Trophoblast cell (in vitro differentiated cells and primary cell): ENCODE data around the gene CLK1.
A peak's percentile ranks its signal among the peaks of the same experiment; 100 is the strongest.

Experiments
- DNase-seq, 2 donors: peaks; one replicate each; pipeline ENCODE4 v3.0.0-alpha.2; 2016
- H2AFZ ChIP-seq: 2 replicates; pipeline ENCODE4 v1.6.1; 2013; ENCODE audit warnings: low read length, moderate library complexity, mild to moderate bottlenecking; ENCODE audit not compliant: insufficient read depth, poor library complexity
- H2AK5ac ChIP-seq: 2 replicates; pipeline ENCODE4 v1.6.1; 2013; ENCODE audit warnings: mild to moderate bottlenecking, low read length
- H2BK120ac ChIP-seq: 2 replicates; pipeline ENCODE4 v1.6.1; 2013; ENCODE audit warnings: low read length, mild to moderate bottlenecking, moderate library complexity; ENCODE audit not compliant: insufficient read depth, poor library complexity
- H2BK12ac ChIP-seq: 2 replicates; pipeline ENCODE4 v1.6.1; 2013; ENCODE audit warnings: mild to moderate bottlenecking, low read length, moderate library complexity
- H2BK5ac ChIP-seq: 2 replicates; pipeline ENCODE4 v1.6.1; 2013; ENCODE audit warnings: low read length, low read depth, moderate library complexity, mild to moderate bottlenecking; ENCODE audit not compliant: poor library complexity
- H3K14ac ChIP-seq: 2 replicates; pipeline ENCODE4 v1.6.1; 2013; ENCODE audit warnings: mild to moderate bottlenecking, low read length
- H3K18ac ChIP-seq: 2 replicates; pipeline ENCODE4 v1.6.1; 2013; ENCODE audit warnings: mild to moderate bottlenecking, low read length
- H3K23ac ChIP-seq: 2 replicates; pipeline ENCODE4 v1.6.1; 2013; ENCODE audit warnings: low read length
- H3K27ac ChIP-seq: 2 replicates; pipeline ENCODE4 v1.5.1; 2013; ENCODE audit warnings: low read depth, mild to moderate bottlenecking, inconsistent platforms, low read length, moderate library complexity
- H3K27me3 ChIP-seq: 2 replicates; pipeline ENCODE4 v1.6.1; 2013; ENCODE audit warnings: inconsistent platforms, mild to moderate bottlenecking, low read length, moderate library complexity; ENCODE audit not compliant: insufficient read depth
- H3K36me3 ChIP-seq, 2 experiments: 1 replicate in 1 of 2; 2 replicates in 1 of 2; pipeline ENCODE4 v1.6.1; 2013; ENCODE audit warnings: low read length in 2 of 2, mild to moderate bottlenecking in 2 of 2, moderate library complexity in 1 of 2; ENCODE audit not compliant: insufficient read depth in 2 of 2, control insufficient read depth in 1 of 2
- H3K4ac ChIP-seq: 2 replicates; pipeline ENCODE4 v1.6.1; 2013; ENCODE audit warnings: low read depth, mild to moderate bottlenecking, low read length, moderate library complexity
- H3K4me1 ChIP-seq, 2 experiments: 1 replicate in 1 of 2; 2 replicates in 1 of 2; pipeline ENCODE4 v1.6.1; 2013; ENCODE audit warnings: low read length in 2 of 2, mild to moderate bottlenecking in 2 of 2, moderate library complexity in 1 of 2; ENCODE audit not compliant: insufficient read depth in 2 of 2, control insufficient read depth in 1 of 2
- H3K4me2 ChIP-seq: 2 replicates; pipeline ENCODE4 v1.6.1; 2013; ENCODE audit warnings: inconsistent platforms, mild to moderate bottlenecking, low read length, moderate library complexity
- H3K4me3 ChIP-seq: 2 replicates; pipeline ENCODE4 v1.5.1; 2013; ENCODE audit warnings: mild to moderate bottlenecking, low read depth, low read length, inconsistent platforms
- H3K79me1 ChIP-seq: one replicate; pipeline ENCODE4 v1.6.1; 2013; ENCODE audit warnings: low read length
- H3K79me2 ChIP-seq: 2 replicates; pipeline ENCODE4 v1.6.1; 2013; ENCODE audit warnings: low read length, mild to moderate bottlenecking; ENCODE audit not compliant: control insufficient read depth, insufficient read depth, poor library complexity
- H3K9ac ChIP-seq: 2 replicates; pipeline ENCODE4 v1.6.1; 2013; ENCODE audit warnings: mild to moderate bottlenecking, low read length
- H3K9me3 ChIP-seq: 2 replicates; pipeline ENCODE4 v1.6.1; 2013; ENCODE audit warnings: low read depth, mild to moderate bottlenecking, control low read depth, inconsistent platforms, low read length; ENCODE audit not compliant: insufficient read depth
- H4K12ac ChIP-seq: 2 replicates; pipeline ENCODE4 v1.6.1; 2013; ENCODE audit warnings: low read depth, mild to moderate bottlenecking, low read length, moderate library complexity
- H4K8ac ChIP-seq: 2 replicates; pipeline ENCODE4 v1.6.1; 2013; ENCODE audit warnings: low read depth, mild to moderate bottlenecking, low read length, moderate library complexity
- H4K91ac ChIP-seq: one replicate; pipeline ENCODE4 v1.6.1; 2013; ENCODE audit warnings: low read depth, mild to moderate bottlenecking, low read length, moderate library complexity
- WGBS: extraction: QIAGEN DNeasy Blood & Tissue Kit; methylation state at CpG from one replicate; pipeline ENCODE4 v1.1.7; 2013; ENCODE audit warnings: missing lambda C conversion rate; ENCODE audit not compliant: insufficient read length, insufficient coverage; ENCODE audit errors: extremely low coverage; 5-methylcytosine and 5-hydroxymethylcytosine counted together

Gene CLK1

DNA sequence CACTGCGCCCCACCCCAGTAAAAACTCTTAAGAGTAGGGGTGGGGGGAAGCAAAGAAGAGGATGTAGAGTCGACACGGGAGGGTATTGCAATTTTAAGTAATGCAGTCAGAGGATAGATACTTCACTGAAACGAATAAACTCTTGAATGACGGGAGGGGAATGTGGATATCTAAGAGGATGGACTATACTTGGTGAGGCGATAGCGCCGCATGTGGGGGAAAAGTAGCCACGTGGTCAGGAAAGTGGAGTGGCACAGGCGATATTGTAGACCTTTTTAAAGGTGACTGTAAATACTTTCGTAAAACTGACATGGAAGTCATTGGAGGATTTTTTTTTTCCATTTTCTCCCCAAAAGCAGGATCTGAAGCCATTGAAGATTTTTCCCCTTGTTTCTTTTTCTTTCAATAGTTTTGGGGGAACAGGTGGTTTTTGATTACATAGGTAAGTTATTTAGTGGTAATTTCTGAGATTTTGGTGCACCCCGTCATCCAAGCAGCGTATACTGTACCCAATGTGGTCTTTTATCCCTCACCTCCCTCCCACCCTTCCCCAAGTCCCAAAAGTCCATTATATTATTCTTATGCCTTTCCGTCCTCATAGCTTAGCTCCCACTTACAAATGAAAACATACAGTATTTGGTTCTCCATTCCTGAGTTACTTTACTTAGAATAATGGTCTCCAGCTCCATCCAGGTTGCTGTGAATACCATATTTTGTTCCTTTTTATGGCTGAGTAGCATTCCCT, 13.8 kb downstream of the CLK1 start:
- no peak overlapping the region for H3K14ac ChIP-seq
- H3K4me2 ChIP-seq, result no peak overlapping the region
- H2BK5ac ChIP-seq, result no peak overlapping the region
- no peaks in the 10 kb centered on the region for H3K27me3 ChIP-seq
- H2BK120ac ChIP-seq, result no peak overlapping the region
- H3K4ac ChIP-seq, result no peak overlapping the region
- H3K9me3 ChIP-seq, result no peaks in the 10 kb centered on the region
- H3K36me3 ChIP-seq, result peaks cover 24 to 35% of the 10 kb centered on the region in 2 experiments
- H4K91ac ChIP-seq, result no peak overlapping the region
- no peak overlapping the region for H3K27ac ChIP-seq
- no peak overlapping the region for H4K8ac ChIP-seq
- H2BK12ac ChIP-seq, result no peak overlapping the region
- no peak overlapping the region for H2AFZ ChIP-seq
- WGBS, result no CpG with 5 or more reads among the region's 14 CpGs
- H3K18ac ChIP-seq, result no peak overlapping the region
- H3K4me3 ChIP-seq, result no peak overlapping the region
- no peak overlapping the region for H3K23ac ChIP-seq
- no peak overlapping the region for H2AK5ac ChIP-seq
- H3K4me1 ChIP-seq, result no peaks in the 10 kb centered on the region
- no peak overlapping the region for H4K12ac ChIP-seq
- no peaks in the 10 kb centered on the region for H3K79me2 ChIP-seq
- peak in 1 of 2 donors; percentile 52 for DNase-seq
- H3K79me1 ChIP-seq, result no peaks in the 10 kb centered on the region
- H3K9ac ChIP-seq, result no peak overlapping the region

DNA sequence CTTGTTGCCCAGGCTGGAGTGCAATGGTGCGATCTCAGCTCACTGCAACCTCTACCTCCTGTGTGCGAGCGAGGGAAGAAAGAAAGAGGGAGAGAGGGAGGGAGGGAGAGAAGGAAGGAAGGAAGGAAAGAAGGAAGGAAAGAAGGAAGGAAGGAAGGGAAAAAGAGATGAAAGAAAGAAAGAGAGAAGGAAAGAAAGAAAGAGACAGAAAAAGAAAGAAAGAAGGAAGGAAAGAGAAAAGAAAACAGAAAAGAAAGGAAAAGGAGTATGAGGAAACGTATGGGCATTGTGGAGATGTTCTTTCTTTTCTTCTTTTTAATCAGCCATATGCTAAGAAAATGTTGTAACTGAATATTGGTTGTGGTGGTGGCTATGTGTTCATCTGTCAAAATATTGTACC, 16.5 kb downstream of the CLK1 start:
- no peak overlapping the region for H2BK5ac ChIP-seq
- no peak overlapping the region for H3K27ac ChIP-seq
- no peak overlapping the region for H3K4me2 ChIP-seq
- no peaks in the 10 kb centered on the region for H3K79me2 ChIP-seq
- no peak overlapping the region for H2AFZ ChIP-seq
- H4K91ac ChIP-seq, result no peak overlapping the region
- no peak overlapping the region for H2AK5ac ChIP-seq
- WGBS, result no CpG with 5 or more reads among the region's 4 CpGs
- H3K18ac ChIP-seq, result no peak overlapping the region
- no peak for DNase-seq
- no peak overlapping the region for H4K8ac ChIP-seq
- no peak overlapping the region for H2BK120ac ChIP-seq
- H3K4me3 ChIP-seq, result no peak overlapping the region
- H3K9me3 ChIP-seq, result no peaks in the 10 kb centered on the region
- no peak overlapping the region for H3K23ac ChIP-seq
- H3K14ac ChIP-seq, result no peak overlapping the region
- no peaks in the 10 kb centered on the region for H3K79me1 ChIP-seq
- no peak overlapping the region for H4K12ac ChIP-seq
- H3K4me1 ChIP-seq, result no peaks in the 10 kb centered on the region
- no peaks in the 10 kb centered on the region for H3K27me3 ChIP-seq
- no peak overlapping the region for H3K4ac ChIP-seq
- H3K9ac ChIP-seq, result no peak overlapping the region
- H3K36me3 ChIP-seq, result peaks cover 7 to 13% of the 10 kb centered on the region in 2 experiments
- no peak overlapping the region for H2BK12ac ChIP-seq

DNA sequence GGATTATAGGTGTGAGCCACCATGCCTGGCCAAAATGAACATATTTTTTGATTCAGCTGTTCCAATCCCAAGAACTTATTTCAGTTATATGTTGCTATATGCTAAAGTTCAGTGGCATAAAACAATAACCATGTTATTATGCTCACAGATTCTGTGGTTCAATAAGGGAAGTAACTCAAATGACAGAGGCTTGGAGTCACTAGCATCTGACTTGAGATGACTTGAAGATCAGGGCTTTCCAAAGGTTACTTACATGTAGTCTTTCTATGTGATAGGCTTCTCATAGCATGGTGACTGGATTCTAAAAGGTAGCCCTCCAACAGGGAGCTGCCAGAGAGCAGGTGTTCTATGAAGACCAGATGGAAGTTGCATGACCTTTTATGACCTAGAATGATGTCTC, 17.2 kb downstream of the CLK1 start:
- no peak overlapping the region for H4K12ac ChIP-seq
- H2AFZ ChIP-seq, result no peak overlapping the region
- no peak overlapping the region for H3K27ac ChIP-seq
- H4K91ac ChIP-seq, result no peak overlapping the region
- no peak overlapping the region for H3K4me3 ChIP-seq
- H2BK12ac ChIP-seq, result no peak overlapping the region
- H2AK5ac ChIP-seq, result no peak overlapping the region
- no peaks in the 10 kb centered on the region for H3K9me3 ChIP-seq
- no peak overlapping the region for H3K18ac ChIP-seq
- H3K9ac ChIP-seq, result no peak overlapping the region
- H3K4me2 ChIP-seq, result no peak overlapping the region
- H3K23ac ChIP-seq, result no peak overlapping the region
- no peaks in the 10 kb centered on the region for H3K79me1 ChIP-seq
- H3K79me2 ChIP-seq, result no peaks in the 10 kb centered on the region
- H3K4me1 ChIP-seq, result no peaks in the 10 kb centered on the region
- DNase-seq, result no peak
- H3K14ac ChIP-seq, result no peak overlapping the region
- no peak overlapping the region for H2BK120ac ChIP-seq
- no peak overlapping the region for H4K8ac ChIP-seq
- H3K27me3 ChIP-seq, result no peaks in the 10 kb centered on the region
- no peak overlapping the region for H3K4ac ChIP-seq
- no peak overlapping the region for H2BK5ac ChIP-seq
- peaks cover 7 to 9% of the 10 kb centered on the region in 2 experiments for H3K36me3 ChIP-seq

DNA sequence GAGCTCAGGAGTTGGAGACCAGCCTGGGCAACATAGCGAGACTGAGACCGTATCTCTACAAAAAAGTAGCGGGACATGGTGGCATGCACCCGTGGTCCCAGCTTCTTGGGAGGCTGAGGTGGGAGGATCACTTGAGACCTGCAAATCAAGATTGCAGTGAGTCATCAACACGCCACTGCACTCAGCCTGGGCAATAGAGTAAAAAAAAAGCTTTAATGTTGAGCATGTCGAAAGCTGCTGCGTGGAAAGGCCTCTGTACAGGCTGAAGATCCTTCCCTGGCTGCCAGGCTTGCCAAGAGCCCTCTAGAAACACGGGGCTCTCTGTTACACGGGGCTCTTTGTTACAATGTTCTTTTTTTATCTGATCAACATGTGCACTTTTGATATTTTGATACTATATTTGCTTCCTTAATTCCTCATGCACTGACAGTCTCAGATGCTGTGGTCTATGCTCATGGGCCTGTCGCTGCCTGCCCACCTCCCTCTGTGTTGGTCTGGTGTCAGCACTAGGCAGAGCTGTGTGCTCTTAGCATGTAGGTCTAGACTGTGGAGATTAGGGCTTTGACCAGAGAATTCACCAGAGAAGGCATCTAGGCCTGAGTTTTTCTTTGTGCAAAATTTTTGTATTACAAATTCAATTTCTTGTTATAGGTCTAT, 18.7 kb downstream of the CLK1 start:
- Histone ChIP-seq H3K14ac (no peak overlapping the region), H4K12ac (no peak overlapping the region), H2BK12ac (no peak overlapping the region), H3K27ac (no peak overlapping the region), H3K9me3 (no peaks in the 10 kb centered on the region), H2BK120ac (no peak overlapping the region), H3K18ac (no peak overlapping the region), H3K36me3 (no peaks in the 10 kb centered on the region), H4K8ac (no peak overlapping the region), H3K23ac (no peak overlapping the region), H3K27me3 (no peaks in the 10 kb centered on the region), H2BK5ac (no peak overlapping the region), H3K4me2 (no peak overlapping the region), H3K4me1 (no peaks in the 10 kb centered on the region), H3K4ac (no peak overlapping the region), H3K9ac (no peak overlapping the region), H4K91ac (no peak overlapping the region), H2AK5ac (no peak overlapping the region), H3K79me2 (no peaks in the 10 kb centered on the region), H2AFZ (no peak overlapping the region), H3K79me1 (no peaks in the 10 kb centered on the region), H3K4me3 (no peak overlapping the region)
- WGBS, result no CpG with 5 or more reads among the region's 10 CpGs
- DNase-seq, result no peak
